Smooth muscle cell of trachea (primary cell): ENCODE results near the gene DERA. TPM values are rescaled to one million over a fixed set of nuclear protein-coding genes. Genes with fewer than 3 reads are reported as not detected.

Source experiments
- total RNA-seq: library from RNA; depleted of rRNA; stranded (reverse); fragments of >200 nt; gene quantifications from 2 replicates; pipeline ENCODE4 v1.2.1, GENCODE V29; 2014

Gene DERA
- total RNA-seq = 46.0 and 86.7 TPM in 2 replicates

GRCh38 chr12:15910864-15911721 is at the start of gene DERA:
TSS of gene DERA (plus strand) at chr12:15911332. CDS start at chr12:15911384, 52 bp downstream.

GRCh38 chr12:15882118-15882971 is 28.8 kb upstream of the DERA start, which contains the start of gene STRAP:
TSS of gene STRAP (plus strand) at chr12:15882387. CDS start at chr12:15882708, 321 bp downstream.

Other genes starting within 250 kb of the DERA start
- 69.0 and 83.3 TPM in 2 replicates for gene EPS8, start 121.9 kb upstream of the DERA start, total RNA-seq
- gene STRAP, start 28.9 kb upstream of the DERA start, total RNA-seq = 52.9 and 117 TPM in 2 replicates